ENCODE data around the gene KLHL10.

KLHL10 gene

DNA sequence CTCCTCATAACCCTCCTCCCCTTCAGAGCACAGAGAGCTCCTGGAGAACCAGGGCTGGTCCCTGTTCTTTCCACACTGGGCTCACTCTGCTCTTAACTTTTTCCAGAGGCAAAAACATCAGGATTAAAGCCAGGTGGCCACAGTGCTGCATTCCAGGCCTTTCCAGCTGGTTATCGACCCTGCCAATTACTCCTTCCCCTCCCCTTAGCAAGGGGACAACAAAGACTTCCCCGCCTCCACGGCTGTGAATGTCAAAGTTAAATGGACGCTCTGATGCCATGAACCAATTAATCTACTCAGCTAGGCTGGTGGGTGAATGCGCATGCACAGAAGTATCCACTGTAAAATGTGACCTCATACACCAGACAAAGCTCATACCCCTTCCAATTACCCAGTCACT lies 58.0 kb downstream of the KLHL10 start:
- peak in 1 of 2 donors; percentile 54 for DNase-seq (ENCODE audit: low read depth in 2 of 2)
- TF ChIP-seq CTCF (IDR thresholded peaks at IDR 0.05; ENCODE audit: low read depth, low read length) = no peak
- H3K4me3 ChIP-seq (replicated peaks in 1 of 2; ENCODE audit: low read depth in 2 of 2, low read length in 2 of 2) = no peak overlapping the region

DNA sequence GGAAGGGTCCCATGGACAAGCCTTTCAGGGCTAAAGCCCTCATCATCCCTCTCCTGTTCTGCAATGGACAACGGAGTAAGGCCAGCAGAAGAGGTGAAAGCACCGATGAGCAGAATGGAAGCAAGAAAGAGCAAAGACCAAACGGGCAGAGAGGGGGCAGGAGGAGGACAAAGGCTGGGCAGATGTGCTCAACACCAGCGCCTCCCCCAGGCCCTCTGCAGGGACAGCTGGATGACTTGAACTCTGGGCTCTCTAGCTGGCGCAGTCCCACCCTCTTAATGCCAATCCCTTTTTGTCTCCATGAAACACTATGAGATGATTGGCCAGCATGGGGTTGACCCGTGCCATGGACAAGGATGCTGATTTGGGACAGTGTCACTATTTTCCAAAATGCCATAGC lies 59.1 kb downstream of the KLHL10 start:
- DNase-seq (ENCODE audit: low read depth in 2 of 2) = no peak
- H3K4me3 ChIP-seq (replicated peaks in 1 of 2; ENCODE audit: low read depth in 2 of 2, low read length in 2 of 2) = no peak overlapping the region
- TF ChIP-seq CTCF (IDR thresholded peaks at IDR 0.05; ENCODE audit: low read depth, low read length) = no peak

Data from cardiac fibroblast (primary cell).